HG02678 (cell line): ENCODE results near the gene RPS29.
A peak's percentile ranks its signal among the peaks of the same experiment; 100 is the strongest.
"Not testable (repeated sequence)": the region's sequence is repeated elsewhere in the genome, so short reads cannot be mapped to it uniquely, and the experiment has no call there.

Experiments
- ATAC-seq: cut with Tn5 transposase; IDR thresholded peaks from one replicate; pipeline ENCODE4 v1.9.1; 2021; ENCODE audit warnings: mild to moderate bottlenecking, moderate library complexity; ENCODE audit not compliant: unreplicated experiment

The RPS29 gene

DNA sequence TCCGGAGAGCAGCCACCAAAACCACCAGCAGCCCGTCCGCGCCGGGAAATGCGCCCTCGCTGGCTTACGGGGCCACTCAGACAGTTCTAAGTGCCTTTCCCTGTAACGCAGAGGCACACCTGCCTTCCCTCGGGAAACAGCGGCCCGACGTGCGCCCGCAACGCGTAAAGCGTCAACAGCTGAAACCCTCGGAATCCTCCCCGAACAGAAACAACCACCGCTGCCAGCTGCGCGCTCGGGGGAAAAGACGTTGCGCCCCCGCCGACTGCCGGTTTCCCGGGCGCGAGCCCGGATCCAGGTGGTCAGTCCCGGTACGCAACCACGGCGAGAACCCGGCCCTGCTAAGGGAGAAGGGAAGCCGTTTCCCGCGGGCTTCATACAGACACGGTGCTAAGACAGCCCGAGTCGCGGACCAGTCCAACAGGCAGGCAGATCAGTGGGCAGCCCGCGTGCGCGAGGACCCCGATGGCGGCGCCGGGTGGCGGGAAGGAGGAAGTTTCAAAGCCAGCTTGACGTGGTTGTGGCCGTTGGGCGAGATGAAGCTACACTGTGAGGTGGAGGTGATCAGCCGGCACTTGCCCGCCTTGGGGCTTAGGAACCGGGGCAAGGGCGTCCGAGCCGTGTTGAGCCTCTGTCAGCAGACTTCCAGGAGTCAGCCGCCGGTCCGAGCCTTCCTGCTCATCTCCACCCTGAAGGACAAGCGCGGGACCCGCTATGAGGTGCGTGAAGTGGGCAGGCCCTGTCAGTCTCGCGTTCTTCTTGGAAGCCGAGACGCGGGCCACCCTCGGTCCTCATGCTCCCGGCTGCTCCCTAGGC, 12.5 kb upstream of the RPS29 start, which contains the start of gene LRR1:
LRR1 (plus strand) TSS at position 456 of the 816 bp plus-strand sequence; CDS start at position 537, 81 bp downstream.
- peak; percentile 58 for ATAC-seq

DNA sequence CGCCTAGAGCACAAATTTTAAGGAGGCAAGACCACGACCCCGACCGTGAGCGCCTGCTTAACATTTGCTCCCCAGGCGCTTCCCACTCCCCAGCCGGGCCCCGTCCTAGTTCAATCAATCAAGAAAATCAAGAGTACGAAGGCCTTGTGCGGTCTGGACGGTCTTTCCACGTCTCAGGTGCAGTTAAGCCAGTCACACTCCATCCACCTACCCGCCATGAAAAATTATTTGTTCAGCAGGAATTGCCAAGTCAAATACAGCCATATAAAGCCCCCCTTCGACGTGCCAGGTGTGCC, 12.0 kb upstream of the RPS29 start:
- ATAC-seq = peak; percentile 0

DNA sequence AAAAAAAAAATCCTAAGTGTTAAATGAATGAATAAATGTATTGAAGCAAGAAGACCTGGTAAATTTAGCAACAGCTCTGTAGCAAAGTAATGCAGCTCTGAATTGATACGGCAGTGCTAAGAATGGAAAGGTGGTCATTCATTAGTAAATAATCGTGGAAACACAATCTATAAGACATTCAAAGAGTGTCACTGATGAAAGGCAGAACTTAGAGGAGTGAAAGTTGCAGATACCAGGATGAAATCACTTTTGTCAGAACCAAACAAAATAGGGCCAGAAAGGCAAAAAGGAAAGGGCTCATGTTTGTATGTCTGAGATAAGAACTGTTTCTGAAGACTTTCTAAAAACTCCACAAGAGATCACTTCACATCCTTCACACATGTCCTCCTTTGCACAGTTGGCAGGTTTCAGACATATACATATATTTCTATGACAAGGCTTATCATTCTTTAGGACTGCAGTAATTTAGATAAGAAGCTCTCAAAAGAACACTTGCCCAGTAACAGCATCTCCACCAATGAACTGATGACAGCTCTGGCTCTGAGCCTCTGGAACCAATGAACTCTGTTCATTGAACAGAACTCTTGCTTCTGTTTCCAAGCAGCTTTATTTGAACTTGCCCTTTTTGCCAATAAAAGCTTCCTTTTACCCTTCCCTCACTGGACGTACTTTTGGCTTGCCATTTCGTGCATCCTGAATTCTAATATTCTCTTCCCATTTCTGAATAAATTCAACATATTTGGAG, 8.3 kb upstream of the RPS29 start:
- ATAC-seq = no peak

DNA sequence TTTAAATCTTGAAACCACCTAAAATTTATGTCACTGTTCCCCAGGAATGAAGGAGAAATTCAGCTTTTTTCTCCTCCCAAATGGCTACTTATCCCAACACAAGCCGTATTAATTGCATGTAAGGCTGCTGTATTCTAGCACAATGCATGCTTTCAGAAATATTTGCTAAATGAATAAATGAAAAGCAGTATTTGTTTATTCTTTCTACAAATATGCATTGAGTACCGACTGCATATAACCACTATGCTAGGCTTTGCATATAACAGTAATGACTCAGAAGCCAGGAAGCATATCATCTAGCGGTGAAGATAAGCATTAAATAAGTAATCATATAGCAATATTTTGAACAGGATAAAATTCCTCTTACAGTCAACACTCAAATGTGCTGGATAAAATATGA, 6.8 kb upstream of the RPS29 start:
- no peak for ATAC-seq

DNA sequence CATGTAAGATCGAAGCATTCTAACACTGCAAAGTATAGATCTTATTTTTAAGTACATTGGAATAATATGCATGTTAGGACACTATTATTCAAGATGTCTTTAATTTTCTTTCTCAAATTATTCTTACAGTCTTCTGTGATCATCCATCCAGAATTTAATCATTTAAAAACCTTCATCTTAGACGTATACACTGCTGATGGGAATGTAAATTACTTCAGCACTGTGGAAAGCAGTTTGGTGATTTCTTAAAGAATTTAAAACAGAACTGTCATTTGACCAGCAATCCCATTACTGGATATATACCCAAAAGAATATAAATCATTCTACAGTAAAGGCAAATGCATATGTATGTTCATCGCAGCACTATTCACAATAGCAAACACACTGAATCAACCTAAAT, 3.2 kb upstream of the RPS29 start:
- no peak for ATAC-seq

DNA sequence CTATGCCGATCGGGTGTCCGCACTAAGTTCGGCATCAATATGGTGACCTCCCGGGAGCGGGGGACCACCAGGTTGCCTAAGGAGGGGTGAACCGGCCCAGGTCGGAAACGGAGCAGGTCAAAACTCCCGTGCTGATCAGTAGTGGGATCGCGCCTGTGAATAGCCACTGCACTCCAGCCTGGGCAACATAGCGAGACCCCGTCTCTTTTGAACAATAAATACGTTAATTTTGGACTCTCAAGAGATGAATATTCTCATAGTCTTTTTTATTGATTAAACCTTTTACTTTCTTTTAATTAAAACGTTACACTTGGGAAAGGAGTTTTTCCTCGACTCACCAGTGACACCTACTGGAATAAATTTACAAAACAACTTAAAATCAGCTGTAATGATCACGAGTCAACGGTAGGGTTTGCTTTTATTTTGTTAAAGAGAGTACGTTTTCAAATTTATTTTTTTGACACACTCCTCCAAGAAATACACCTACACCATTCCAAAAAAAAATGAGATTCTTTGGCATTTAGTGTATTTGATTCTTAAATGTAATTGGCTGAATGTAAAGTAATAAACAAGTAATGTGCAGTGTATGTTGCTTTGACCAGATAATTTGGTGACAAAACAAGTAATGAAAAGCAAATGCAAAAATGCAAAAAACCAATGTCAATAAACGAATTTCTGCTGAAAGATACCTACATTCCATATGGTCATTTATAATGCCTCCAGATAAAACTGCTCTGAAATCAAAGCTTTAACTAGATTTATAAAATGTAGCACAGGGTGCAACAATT, 687 bp upstream of the RPS29 start:
- peak; percentile 33 for ATAC-seq

DNA sequence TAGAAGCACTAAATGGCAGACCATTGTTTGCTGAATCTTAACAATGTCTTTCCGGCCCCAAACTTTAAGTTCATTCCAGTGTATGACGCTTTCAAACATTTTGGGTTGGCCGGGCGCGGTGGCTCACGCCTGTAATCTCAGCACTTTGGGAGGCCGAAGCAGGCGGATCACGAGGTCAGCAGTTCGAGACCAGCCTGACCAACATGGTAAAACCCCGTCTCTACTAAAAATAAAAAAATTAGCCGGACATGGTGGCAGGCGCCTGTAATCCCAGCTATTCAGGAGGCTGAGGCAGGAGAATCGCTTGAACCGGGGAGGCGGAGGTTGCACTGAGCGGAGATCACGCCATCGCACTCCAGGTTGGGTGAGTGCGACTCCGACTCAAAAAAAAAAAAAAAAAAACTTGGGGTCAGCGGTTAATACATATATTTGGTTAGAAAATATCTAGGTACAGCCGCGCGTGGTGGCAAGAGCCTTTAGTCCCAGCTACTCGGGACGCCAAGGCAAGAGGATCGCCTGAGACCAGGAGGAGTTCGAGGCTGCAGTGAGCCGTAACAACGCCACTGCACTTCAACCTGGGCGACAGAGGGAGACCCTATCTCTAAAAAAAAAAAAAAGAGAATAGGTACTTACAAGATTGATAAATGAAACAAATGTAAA, 1.1 kb downstream of the RPS29 start:
- ATAC-seq = not testable (repeated sequence)

DNA sequence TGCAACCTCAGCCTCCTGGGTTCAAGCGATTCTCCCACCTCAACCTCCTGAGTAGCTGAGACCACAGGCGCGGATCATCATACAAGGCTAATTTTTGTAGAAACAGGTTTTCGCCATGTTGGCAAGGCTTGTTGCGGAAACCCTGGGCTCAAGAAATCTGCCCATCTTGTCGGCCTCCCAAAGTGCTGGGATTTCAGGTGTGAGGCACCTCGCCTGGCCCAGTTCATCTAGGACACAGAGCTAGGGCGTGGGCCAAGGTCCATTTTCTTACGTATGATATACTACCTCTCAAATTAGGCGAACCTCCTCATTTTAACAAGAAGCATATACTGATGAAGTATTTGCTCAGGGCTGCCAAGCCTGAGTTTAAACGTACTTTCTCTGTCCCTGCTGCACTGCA, 2.1 kb downstream of the RPS29 start:
- no peak for ATAC-seq

DNA sequence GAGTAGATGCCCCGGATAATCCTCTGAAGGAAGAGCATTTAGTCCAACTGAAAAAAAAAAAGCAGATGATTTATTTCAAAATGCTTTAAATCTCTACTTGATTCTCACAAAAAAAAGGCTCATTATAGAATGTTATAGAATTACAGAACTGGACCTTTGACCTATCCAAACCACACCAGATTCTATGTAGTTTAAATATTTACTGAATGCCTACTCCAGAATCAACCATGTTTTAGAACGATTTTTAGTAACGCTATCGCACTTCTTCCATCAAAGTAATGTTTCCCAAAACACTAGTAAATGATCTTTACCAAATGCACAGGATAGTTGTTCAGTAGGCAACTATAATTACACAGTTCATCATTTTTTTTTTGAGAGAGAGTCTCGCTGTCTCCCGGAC, 2.6 kb downstream of the RPS29 start:
- no peak for ATAC-seq

DNA sequence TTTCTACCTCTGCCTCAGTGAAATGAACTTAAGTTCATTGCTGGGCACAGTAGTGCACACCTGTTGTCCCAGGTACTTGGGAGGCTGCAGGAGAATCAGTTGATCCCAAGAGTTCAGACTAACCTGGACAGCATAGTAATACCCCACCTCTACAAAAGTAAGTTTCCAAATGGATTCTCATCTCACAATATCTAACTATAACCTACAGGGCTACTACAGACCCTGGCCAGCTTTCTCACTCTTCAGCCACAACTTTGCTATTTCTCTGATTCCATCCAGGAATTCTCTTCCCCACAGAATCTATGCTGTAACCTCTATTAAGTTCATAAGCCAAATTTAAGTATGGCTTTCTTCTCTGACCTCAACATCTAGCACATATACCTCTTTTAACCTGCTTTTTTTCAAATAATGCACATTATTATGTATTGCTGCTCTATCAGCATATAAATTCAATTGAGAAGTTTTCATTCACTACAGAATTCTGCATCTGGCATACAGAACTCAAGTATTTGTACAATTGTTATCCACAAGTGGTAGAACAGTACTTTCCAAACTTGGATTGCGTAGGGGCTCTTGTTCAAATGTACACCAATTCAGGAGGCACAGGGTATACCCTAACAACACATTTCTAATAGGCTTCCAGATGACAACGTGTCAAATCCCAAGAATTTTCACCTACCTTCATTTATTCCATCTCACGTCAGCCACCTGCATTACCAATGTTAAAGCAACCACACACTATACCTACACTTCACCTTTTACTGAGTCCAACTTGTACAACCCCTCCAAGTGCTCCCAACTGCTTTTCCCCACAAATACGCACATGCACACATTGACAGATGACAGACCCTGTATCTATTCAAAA, 3.8 kb downstream of the RPS29 start:
- ATAC-seq = no peak

DNA sequence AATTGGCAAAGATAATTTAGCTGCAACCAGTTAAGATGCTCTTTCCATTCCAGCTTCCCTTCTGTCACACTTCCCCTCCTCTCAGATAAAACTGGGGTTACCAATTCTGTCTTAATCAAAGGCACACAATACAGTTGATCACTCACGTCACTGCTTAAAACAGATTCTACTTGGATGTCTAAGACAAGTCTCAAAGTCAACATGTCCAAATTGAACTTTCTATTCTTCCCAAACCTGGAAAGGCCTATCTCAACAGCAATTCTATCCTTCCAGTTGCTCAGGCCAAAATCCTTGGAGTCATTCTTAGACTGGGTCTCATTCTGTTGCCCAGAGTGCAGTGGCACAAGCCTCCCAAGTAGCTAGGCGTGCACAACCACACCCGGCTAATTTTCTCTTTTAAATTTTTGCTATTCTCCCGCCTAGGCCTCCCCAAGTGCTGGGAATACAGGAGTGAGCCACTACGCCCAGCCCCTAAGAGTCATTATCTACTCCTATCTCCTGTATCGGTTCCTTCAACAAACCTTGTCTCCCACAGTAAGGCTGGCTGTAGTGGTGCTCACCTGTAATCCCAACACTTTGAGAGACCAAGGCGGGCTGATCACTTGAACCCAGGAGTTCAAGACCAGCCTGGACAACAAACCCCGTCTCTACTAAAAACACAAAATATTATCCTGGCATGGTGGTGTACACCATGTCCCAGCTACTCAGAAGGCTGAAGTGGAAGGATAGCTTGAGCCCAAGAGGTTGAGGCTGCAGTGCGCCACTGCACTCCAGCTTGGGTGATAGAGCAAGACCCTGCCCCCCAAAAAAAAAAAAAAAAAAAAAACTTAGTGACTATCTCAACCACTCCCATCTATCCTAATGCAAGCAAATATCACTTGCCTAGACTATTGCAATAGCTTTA, 4.7 kb downstream of the RPS29 start:
- ATAC-seq = no peak

DNA sequence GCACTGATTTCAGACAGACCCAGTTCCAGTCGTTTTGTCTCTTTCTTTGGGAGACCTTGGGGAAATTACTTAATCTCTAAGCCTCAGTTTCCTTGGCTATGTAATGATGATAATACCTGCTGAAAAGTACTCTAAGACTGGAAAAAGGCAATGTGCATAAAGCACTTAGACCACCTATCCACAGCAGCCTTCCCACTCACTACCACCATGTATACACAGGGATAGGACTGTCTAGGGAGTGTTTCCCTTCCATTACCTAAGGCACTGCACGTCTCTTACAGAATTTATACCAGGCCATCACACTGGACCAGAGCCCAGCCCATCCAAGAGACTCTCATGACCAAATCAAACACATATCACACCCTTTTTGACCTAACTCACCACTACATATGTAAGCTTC, 6.3 kb downstream of the RPS29 start:
- ATAC-seq = no peak

DNA sequence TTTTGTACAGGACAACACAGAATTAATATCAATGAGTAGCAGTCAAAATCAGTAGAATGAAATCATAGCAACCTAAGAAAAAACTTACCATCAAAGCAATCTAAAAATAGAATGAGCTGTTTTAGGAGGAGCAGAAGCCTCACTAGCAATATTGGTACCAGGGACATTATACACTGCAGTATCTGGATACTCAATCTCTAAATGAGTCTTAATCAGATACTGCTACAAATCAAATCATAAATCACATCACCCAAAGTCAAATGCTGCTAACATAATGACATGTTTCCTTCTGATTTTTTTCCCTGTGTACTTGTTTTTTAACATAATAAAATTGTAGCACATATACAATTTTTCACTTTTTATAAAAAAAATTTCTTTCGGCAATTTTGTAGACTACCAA, 8.0 kb downstream of the RPS29 start:
- no peak for ATAC-seq

DNA sequence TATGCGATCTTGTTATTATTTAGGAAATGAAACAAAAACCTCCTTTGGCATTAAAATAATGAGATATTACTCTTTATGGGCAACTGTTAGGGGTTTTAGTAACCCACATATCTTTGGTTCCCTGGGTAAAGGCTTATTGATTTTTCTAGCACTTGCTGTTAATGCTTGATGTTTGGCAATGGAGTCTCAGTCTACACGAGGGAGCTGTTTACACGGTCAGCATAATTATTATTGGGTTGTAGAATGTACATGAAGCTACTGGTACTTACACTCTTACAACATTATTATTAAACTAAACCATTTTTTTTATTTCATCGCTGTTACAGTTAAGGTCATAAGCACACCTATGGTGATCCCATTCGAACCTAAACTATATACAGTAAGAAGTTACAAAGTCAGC, 12.1 kb downstream of the RPS29 start:
- ATAC-seq = no peak

DNA sequence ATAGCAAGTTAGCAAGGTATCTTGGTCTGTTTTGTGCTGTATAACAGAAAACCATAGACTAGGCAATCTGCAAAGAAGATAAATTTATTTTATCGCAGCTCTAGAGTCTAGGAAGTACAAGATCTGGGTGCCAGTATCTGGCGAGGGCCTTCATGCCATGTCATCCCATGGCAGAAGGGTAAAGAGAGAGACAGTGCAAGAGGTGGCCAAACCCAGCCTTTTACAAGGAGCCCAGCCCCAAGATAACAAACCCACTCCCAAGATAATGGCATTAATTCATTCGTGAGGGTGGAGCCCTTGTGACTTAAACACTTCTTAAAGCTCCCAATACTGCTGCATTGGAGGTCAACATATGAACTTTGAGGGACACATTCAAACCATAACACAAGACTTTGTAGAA, 16.9 kb downstream of the RPS29 start:
- ATAC-seq = no peak

DNA sequence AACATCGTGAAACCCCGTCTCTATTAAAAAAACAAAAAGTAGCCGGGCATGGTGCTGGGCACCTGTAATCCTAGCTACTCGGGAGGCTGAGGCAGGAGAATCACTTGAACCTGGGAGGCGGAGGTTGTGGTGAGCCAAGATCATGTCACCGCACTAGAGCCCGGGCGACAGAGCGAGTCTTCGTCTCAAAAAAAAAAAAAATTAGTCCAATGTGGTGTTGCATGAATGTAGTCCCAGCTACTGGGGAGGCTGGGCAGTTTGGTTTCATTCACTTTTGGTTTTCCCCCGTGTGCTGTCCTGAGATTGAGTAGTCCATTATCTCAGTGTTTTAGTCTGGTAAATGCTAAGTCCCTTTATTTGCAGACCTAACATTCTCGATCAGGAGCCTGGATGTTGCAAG, 19.5 kb downstream of the RPS29 start:
- ATAC-seq = no peak

DNA sequence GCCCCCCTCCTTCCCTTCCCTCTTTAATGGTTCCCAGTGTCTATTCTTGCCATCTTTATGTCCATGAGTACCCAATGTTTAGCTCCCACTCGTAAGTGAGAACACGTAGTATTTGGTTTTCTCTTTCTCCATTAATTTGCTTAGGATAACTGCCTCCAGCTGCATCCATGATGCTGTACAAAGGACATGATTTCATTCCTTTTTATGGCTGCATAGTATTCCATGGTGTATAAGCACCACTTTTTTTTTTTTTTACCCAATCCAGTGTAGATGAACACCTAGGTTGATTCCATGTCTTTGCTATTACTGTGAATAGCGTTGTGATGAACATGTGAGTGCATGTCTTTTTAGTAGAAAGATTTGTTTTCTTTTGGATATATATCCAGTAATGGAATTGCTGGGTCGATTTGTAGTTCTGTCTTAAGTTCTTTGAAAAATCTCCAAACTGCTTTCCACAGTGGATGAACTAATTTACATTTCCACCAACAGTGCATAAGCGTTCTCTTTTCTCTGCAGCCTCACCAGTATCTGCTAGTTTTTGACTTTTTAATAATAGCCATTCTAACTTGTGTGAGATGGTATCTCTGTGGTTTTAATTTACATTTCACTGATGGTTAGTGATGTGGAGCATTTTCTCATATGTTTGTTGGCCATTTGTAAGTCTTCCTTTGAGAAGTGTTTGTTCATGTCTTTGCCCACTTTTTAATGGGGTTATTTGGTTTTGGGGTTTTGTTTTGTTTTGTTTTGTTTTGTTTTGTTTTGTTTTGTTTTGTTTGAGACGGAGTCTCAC, 26.0 kb downstream of the RPS29 start:
- ATAC-seq = no peak

DNA sequence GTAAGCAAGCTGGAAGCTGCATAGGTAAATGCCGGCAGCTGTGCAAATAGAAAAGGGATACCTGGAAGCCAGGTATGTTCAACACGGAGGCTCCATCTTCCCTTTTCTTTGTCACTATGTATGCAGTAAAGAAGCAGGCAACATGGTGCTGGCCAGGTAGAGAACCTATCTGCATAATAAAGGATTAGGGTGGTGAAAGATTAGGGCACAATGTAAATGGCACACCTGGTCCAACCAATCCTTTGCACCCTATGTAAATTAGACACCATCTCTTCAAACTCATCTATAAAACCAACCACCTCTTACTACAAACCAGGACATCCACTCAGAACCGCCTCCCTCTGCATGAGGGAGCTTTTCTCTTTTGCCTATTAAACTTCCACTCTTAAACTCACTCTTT, 32.3 kb downstream of the RPS29 start:
- no peak for ATAC-seq
